Keratinocyte (primary cell): ENCODE data around the gene ZSCAN26. TPM values are rescaled to one million over a fixed set of nuclear protein-coding genes. Genes with fewer than 3 reads are reported as not detected.

Experiments
- DNase-seq: peaks from one replicate; pipeline ENCODE4 v3.0.0-alpha.2; 2011; ENCODE audit warnings: low read depth, missing footprints, low spot score
- FAIRE-seq: peaks from 2 replicates; lab custom pipeline; 2011; peaks lifted over from hg19 to GRCh38; lab: Jason Lieb, UNC
- H2AFZ ChIP-seq: 2 replicates; pipeline ENCODE4 v1.6.0; 2012; ENCODE audit warnings: low read length, control low read depth, inconsistent platforms; ENCODE audit not compliant: control insufficient read depth
- H3K27ac ChIP-seq: 2 replicates; pipeline ENCODE4 v1.5.1; 2011; ENCODE audit warnings: low read length; ENCODE audit not compliant: control insufficient read depth, insufficient read depth
- H3K27me3 ChIP-seq: 3 replicates; pipeline ENCODE4 v1.6.0; 2011; ENCODE audit warnings: low read length; ENCODE audit not compliant: control insufficient read depth, insufficient read depth; ENCODE audit errors: extremely low read depth
- H3K36me3 ChIP-seq, 2 experiments: 2 replicates in 1 of 2; 3 replicates in 1 of 2; pipeline ENCODE4 v1.5.1; 2011; ENCODE audit warnings: low read length in 2 of 2, mild to moderate bottlenecking in 1 of 2; ENCODE audit not compliant: control insufficient read depth in 2 of 2, insufficient read depth in 2 of 2; ENCODE audit errors: extremely low read depth in 1 of 2
- H3K4me1 ChIP-seq: 3 replicates; pipeline ENCODE4 v1.5.1; 2011; ENCODE audit warnings: low read length; ENCODE audit not compliant: control insufficient read depth, insufficient read depth; ENCODE audit errors: extremely low read depth
- H3K4me2 ChIP-seq: 3 replicates; pipeline ENCODE4 v1.6.0; 2011; ENCODE audit warnings: low read depth, low read length; ENCODE audit not compliant: control insufficient read depth, insufficient read depth; ENCODE audit errors: extremely low read depth
- H3K4me3 ChIP-seq, 3 experiments: fragments of 200-600 bp in 1 of 3; sonication (generic) in 1 of 3; 2 replicates in 2 of 3; 3 replicates in 1 of 3; pipeline ENCODE4 v1.5.1; 2011 to 2016; ENCODE audit warnings: low read length in 3 of 3, mild to moderate bottlenecking in 3 of 3, control low read depth in 2 of 3, inconsistent platforms in 1 of 3, low read depth in 1 of 3, mixed read lengths in 1 of 3, mixed run types in 1 of 3, moderate library complexity in 1 of 3; ENCODE audit not compliant: control insufficient read depth in 2 of 3, insufficient read depth in 2 of 3; ENCODE audit errors: extremely low read depth in 1 of 3
- H3K79me2 ChIP-seq: 2 replicates; pipeline ENCODE4 v1.6.0; 2012; ENCODE audit warnings: low read length; ENCODE audit not compliant: control insufficient read depth, insufficient read depth
- H3K9ac ChIP-seq: 3 replicates; pipeline ENCODE4 v1.6.0; 2011; ENCODE audit warnings: low read length; ENCODE audit not compliant: control insufficient read depth, insufficient read depth; ENCODE audit errors: extremely low read depth
- H3K9me1 ChIP-seq: 3 replicates; pipeline ENCODE4 v1.6.0; 2011; ENCODE audit warnings: low read length; ENCODE audit not compliant: control insufficient read depth, insufficient read depth; ENCODE audit errors: extremely low read depth
- H3K9me3 ChIP-seq: 2 replicates; pipeline ENCODE4 v1.5.1; 2012; ENCODE audit warnings: low read depth, low read length; ENCODE audit not compliant: control insufficient read depth
- H4K20me1 ChIP-seq: 3 replicates; pipeline ENCODE4 v1.6.0; 2011; ENCODE audit warnings: low read length; ENCODE audit not compliant: control insufficient read depth, insufficient read depth; ENCODE audit errors: extremely low read depth
- EZH2 ChIP-seq: IDR thresholded peaks from one replicate; pipeline ENCODE4 v1.6.1; 2012; ENCODE audit warnings: inconsistent platforms, mild to moderate bottlenecking, low read length, moderate library complexity
- dilution Hi-C: fragments of 300-500 bp; cut with MboI; formaldehyde crosslinking; loops from one replicate; pipeline ENCODE4 v1.7.0; 2020; ENCODE audit warnings: low sequenced_read_pairs; ENCODE audit not compliant: extremely low pct_ligation_motif_present
- polyA plus RNA-seq, 5 experiments: library from polyadenylated mRNA; depleted of rRNA in 3 of 5; stranded (reverse) in 3 of 5; stranded (forward) in 1 of 5; unstranded in 1 of 5; fragments of >200 nt; gene quantifications; 1 replicate in 1 of 5; 2 replicates in 3 of 5; 3 replicates in 1 of 5; pipeline versions ENCODE4 v1.2.1 to v1.2.3, GENCODE V29; 2011 to 2012; ENCODE audit warnings: missing spikeins in 2 of 5, low read depth in 1 of 5, low replicate concordance in 1 of 5
- TF ChIP-seq, protein P1 (sequence below), 3 experiments: IDR thresholded peaks in 1 of 3; conservative IDR thresholded peaks in 1 of 3; optimal IDR thresholded peaks in 1 of 3; 2 replicates in 2 of 3; 3 replicates in 1 of 3; pipeline versions ENCODE3 to v1.5.1; 2011; ENCODE audit warnings: low read length in 3 of 3, mild to moderate bottlenecking in 3 of 3, moderate library complexity in 2 of 3, control low read depth in 1 of 3, inconsistent platforms in 1 of 3; ENCODE audit not compliant: insufficient read depth in 2 of 3; ENCODE audit errors: extremely low read depth in 1 of 3

The ZSCAN26 gene
- polyA plus RNA-seq, 1 donor (not counting 4 experiments of a cell fraction or from before 2014, with no cell fraction given), result 9.8 TPM

DNA sequence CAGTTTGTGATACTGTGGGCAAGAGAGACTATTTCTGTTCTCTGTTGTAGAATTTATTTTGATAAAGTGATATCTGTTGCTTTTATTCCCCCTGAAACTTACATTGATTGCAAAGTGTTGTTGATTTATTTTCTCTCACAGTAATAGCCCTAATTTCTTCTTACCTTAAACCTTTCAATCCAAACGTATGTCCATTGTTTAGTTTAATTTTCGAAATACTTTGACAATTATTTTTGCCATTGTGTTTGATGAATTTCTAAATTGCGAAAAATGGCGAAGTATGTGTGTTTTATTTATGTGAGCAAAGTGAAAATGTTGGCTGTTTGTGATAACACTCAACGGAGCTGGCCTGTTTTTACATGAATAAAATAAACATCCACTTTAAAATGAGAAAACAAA, 381 bp upstream of the ZSCAN26 start:
- H3K9me1 ChIP-seq, result no peaks in the 10 kb centered on the region
- H3K4me3 ChIP-seq, result peak overlapping the region; percentile 71 to 85 (median 84)
- FAIRE-seq, result no peak
- DNase-seq, result no peak
- H3K4me2 ChIP-seq, result peak overlapping the region; percentile 95
- peaks cover 9% of the 10 kb centered on the region for H3K4me1 ChIP-seq
- no peaks in the 10 kb centered on the region for H3K9me3 ChIP-seq
- no peaks in the 10 kb centered on the region for H4K20me1 ChIP-seq
- peak overlapping the region; percentile 94 for H2AFZ ChIP-seq
- H3K27me3 ChIP-seq, result no peaks in the 10 kb centered on the region
- peaks cover 9% of the 10 kb centered on the region for H3K79me2 ChIP-seq
- peak overlapping the region; percentile 72 for H3K27ac ChIP-seq
- peak overlapping the region; percentile 84 for H3K9ac ChIP-seq
- TF ChIP-seq, protein P1, sequence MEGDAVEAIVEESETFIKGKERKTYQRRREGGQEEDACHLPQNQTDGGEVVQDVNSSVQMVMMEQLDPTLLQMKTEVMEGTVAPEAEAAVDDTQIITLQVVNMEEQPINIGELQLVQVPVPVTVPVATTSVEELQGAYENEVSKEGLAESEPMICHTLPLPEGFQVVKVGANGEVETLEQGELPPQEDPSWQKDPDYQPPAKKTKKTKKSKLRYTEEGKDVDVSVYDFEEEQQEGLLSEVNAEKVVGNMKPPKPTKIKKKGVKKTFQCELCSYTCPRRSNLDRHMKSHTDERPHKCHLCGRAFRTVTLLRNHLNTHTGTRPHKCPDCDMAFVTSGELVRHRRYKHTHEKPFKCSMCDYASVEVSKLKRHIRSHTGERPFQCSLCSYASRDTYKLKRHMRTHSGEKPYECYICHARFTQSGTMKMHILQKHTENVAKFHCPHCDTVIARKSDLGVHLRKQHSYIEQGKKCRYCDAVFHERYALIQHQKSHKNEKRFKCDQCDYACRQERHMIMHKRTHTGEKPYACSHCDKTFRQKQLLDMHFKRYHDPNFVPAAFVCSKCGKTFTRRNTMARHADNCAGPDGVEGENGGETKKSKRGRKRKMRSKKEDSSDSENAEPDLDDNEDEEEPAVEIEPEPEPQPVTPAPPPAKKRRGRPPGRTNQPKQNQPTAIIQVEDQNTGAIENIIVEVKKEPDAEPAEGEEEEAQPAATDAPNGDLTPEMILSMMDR (optimal IDR thresholded peaks at IDR 0.05 in 1 of 3, IDR thresholded peaks at IDR 0.05 in 1 of 3, conservative IDR thresholded peaks at IDR 0.05 in 1 of 3; ENCODE audit: extremely low read depth in 1 of 3, insufficient read depth in 2 of 3, low read length in 3 of 3), result no peak
- no peak for TF ChIP-seq EZH2
- peaks cover 0 to 4% of the 10 kb centered on the region in 2 experiments for H3K36me3 ChIP-seq
- dilution Hi-C loops, result no loop called here

DNA sequence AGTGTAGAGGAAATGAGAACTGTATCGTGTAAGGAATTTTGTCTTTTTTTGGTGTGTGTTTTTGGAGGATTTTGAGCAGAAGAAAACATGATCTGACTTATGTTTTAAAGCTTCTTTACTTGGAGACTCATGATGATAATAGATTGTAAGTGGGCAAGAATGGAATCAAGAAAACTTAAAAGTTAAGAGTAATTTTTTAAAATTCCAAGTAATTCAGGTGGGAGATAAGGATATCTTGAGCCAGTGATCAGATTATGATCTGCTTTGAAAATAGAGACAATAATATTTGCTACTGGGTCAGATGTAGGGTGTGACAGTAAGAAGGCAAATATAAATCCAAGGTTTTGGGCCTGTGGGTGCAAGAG, 734 bp downstream of the ZSCAN26 start:
- Histone ChIP-seq H3K4me1 (peaks cover 9% of the 10 kb centered on the region), H3K9me1 (no peaks in the 10 kb centered on the region), H3K27ac (peak overlapping the region; percentile 72), H3K9me3 (no peaks in the 10 kb centered on the region), H3K4me3 (peak overlapping the region; percentile 71 to 85 (median 84)), H2AFZ (peak overlapping the region; percentile 94), H3K4me2 (peak overlapping the region; percentile 95), H4K20me1 (no peaks in the 10 kb centered on the region), H3K79me2 (peaks cover 9% of the 10 kb centered on the region), H3K9ac (peak overlapping the region; percentile 84), H3K36me3 (peaks cover 2 to 10% of the 10 kb centered on the region in 2 experiments), H3K27me3 (no peaks in the 10 kb centered on the region)
- no peak for FAIRE-seq
- no peak for TF ChIP-seq EZH2
- TF ChIP-seq, protein P1 (optimal IDR thresholded peaks at IDR 0.05 in 1 of 3, IDR thresholded peaks at IDR 0.05 in 1 of 3, conservative IDR thresholded peaks at IDR 0.05 in 1 of 3; ENCODE audit: extremely low read depth in 1 of 3, insufficient read depth in 2 of 3, low read length in 3 of 3), result no peak
- dilution Hi-C loops, result no loop called here
- no peak for DNase-seq
